Fibroblast of skin of back (primary cell): Measurements from ENCODE around the gene GFRA4. TPM values are rescaled to one million over a fixed set of nuclear protein-coding genes. Genes with fewer than 3 reads are reported as not detected.
A peak's percentile ranks its signal among the peaks of the same experiment; 100 is the strongest.

Experiments used
- DNase-seq: peaks from one replicate; pipeline ENCODE4 v3.0.0-alpha.2; 2013
- polyA plus RNA-seq, 2 experiments: library from polyadenylated mRNA; unstranded; fragments of 120-200 nt; gene quantifications; one replicate each; pipeline ENCODE4 v1.2.1, GENCODE V29; 2013; ENCODE audit not compliant: insufficient read length in 2 of 2

GFRA4 gene
- not detected for polyA plus RNA-seq (2013, experiment 1 of 2; ENCODE audit: insufficient read length)
- polyA plus RNA-seq (2013, experiment 2 of 2; ENCODE audit: insufficient read length), result not detected

GRCh38 chr20:3663031-3663701 is at the start of gene GFRA4:
Gene GFRA4 (minus strand): TSS chr20:3663399. CDS start chr20:3663399, 0 bp downstream.
- DNase-seq, result no peak

- DNase-seq, result no peak
These were observed 49.2 kb upstream of the GFRA4 start, which contains the start of gene SIGLEC1 for GRCh38 chr20:3712279-3712873. Gene SIGLEC1 (minus strand): TSS chr20:3712600. CDS start chr20:3707128, 5,472 bp downstream.

- no peak for DNase-seq
These were observed 48.3 kb upstream of the GFRA4 start for GRCh38 chr20:3711484-3711941.

- DNase-seq, result peak; percentile 41
These were observed 47.7 kb upstream of the GFRA4 start for GRCh38 chr20:3710703-3711483.

- no peak for DNase-seq
These were observed 46.8 kb upstream of the GFRA4 start for GRCh38 chr20:3710011-3710466.

GRCh38 chr20:3707508-3707899 is 44.3 kb upstream of the GFRA4 start:
- DNase-seq, result no peak

GRCh38 chr20:3706774-3707507 is 43.7 kb upstream of the GFRA4 start:
- DNase-seq, result peak; percentile 55

- no peak for DNase-seq
These were observed 43.0 kb upstream of the GFRA4 start for GRCh38 chr20:3705970-3706739.

- no peak for DNase-seq
These were observed 42.3 kb upstream of the GFRA4 start for GRCh38 chr20:3705491-3705969.

- no peak for DNase-seq
These were observed 40.9 kb upstream of the GFRA4 start for GRCh38 chr20:3704087-3704486.

GRCh38 chr20:3702611-3703391 is 39.6 kb upstream of the GFRA4 start:
- DNase-seq, result no peak

- DNase-seq, result no peak
These were observed 38.1 kb upstream of the GFRA4 start for GRCh38 chr20:3701061-3701998.

- DNase-seq, result no peak
These were observed 35.8 kb upstream of the GFRA4 start for GRCh38 chr20:3699037-3699436.

- no peak for DNase-seq
These were observed 35.4 kb upstream of the GFRA4 start for GRCh38 chr20:3698591-3699001.

- no peak for DNase-seq
These were observed 34.5 kb upstream of the GFRA4 start for GRCh38 chr20:3697588-3698305.

- no peak for DNase-seq
These were observed 33.8 kb upstream of the GFRA4 start for GRCh38 chr20:3696745-3697587.

- no peak for DNase-seq
These were observed 33.0 kb upstream of the GFRA4 start for GRCh38 chr20:3696200-3696599.

- DNase-seq, result no peak
These were observed 31.7 kb upstream of the GFRA4 start for GRCh38 chr20:3694864-3695263.
